ENCODE measurements around the gene ZNF202.

ZNF202 gene

GRCh38 chr11:123707206-123707605 is 34.3 kb downstream of the ZNF202 start:
- no peaks in the 10 kb centered on the region for H4K20me1 ChIP-seq (ENCODE audit: insufficient read depth, low read length)
- no peaks in the 10 kb centered on the region for H3F3A ChIP-seq (ENCODE audit: insufficient read depth, low read length)
- no peaks in the 10 kb centered on the region for H3K9me3 ChIP-seq (ENCODE audit: low read length)
- no peak for TF ChIP-seq EZH2 (IDR thresholded peaks at IDR 0.05; ENCODE audit: borderline replicate concordance, low read length)
- no peak for TF ChIP-seq CTCF (IDR thresholded peaks at IDR 0.05; ENCODE audit: low read length)
- no peaks in the 10 kb centered on the region for H3K79me2 ChIP-seq (ENCODE audit: insufficient read depth, low read length)
- no peak overlapping the region for H2AFZ ChIP-seq (ENCODE audit: low read length)
- H3K4me1 ChIP-seq (ENCODE audit: insufficient read depth, low read length, severe bottlenecking) = no peaks in the 10 kb centered on the region
- no peak overlapping the region for H3K4me2 ChIP-seq (ENCODE audit: low read length)
- H3K9me2 ChIP-seq (ENCODE audit: low read depth, low read length) = no peaks in the 10 kb centered on the region
- H3K36me3 ChIP-seq (ENCODE audit: insufficient read depth, low read length) = no peaks in the 10 kb centered on the region
- no peak overlapping the region for H3K27ac ChIP-seq (ENCODE audit: low read depth, low read length, poor library complexity, severe bottlenecking)
- no peaks in the 10 kb centered on the region for H3K27me3 ChIP-seq (ENCODE audit: insufficient read depth, low read length)
- no peak overlapping the region for H3K9ac ChIP-seq (ENCODE audit: low read length)
- no peak overlapping the region for H3K4me3 ChIP-seq (ENCODE audit: low read depth, low read length, poor library complexity, severe bottlenecking)

- no peaks in the 10 kb centered on the region for H4K20me1 ChIP-seq (ENCODE audit: insufficient read depth, low read length)
- H3K9ac ChIP-seq (ENCODE audit: low read length) = no peak overlapping the region
- no peaks in the 10 kb centered on the region for H3K9me2 ChIP-seq (ENCODE audit: low read depth, low read length)
- no peaks in the 10 kb centered on the region for H3K9me3 ChIP-seq (ENCODE audit: low read length)
- no peaks in the 10 kb centered on the region for H3K27me3 ChIP-seq (ENCODE audit: insufficient read depth, low read length)
- H3F3A ChIP-seq (ENCODE audit: insufficient read depth, low read length) = no peaks in the 10 kb centered on the region
- H2AFZ ChIP-seq (ENCODE audit: low read length) = no peak overlapping the region
- TF ChIP-seq EZH2 (IDR thresholded peaks at IDR 0.05; ENCODE audit: borderline replicate concordance, low read length) = no peak
- TF ChIP-seq CTCF (IDR thresholded peaks at IDR 0.05; ENCODE audit: low read length) = no peak
- H3K27ac ChIP-seq (ENCODE audit: low read depth, low read length, poor library complexity, severe bottlenecking) = no peak overlapping the region
- no peak overlapping the region for H3K4me3 ChIP-seq (ENCODE audit: low read depth, low read length, poor library complexity, severe bottlenecking)
- no peaks in the 10 kb centered on the region for H3K4me1 ChIP-seq (ENCODE audit: insufficient read depth, low read length, severe bottlenecking)
- H3K79me2 ChIP-seq (ENCODE audit: insufficient read depth, low read length) = no peaks in the 10 kb centered on the region
- H3K36me3 ChIP-seq (ENCODE audit: insufficient read depth, low read length) = no peaks in the 10 kb centered on the region
- H3K4me2 ChIP-seq (ENCODE audit: low read length) = no peak overlapping the region
Observed at GRCh38 chr11:123704341-123704740, 37.1 kb downstream of the ZNF202 start.

- no peak overlapping the region for H3K27ac ChIP-seq (ENCODE audit: low read depth, low read length, poor library complexity, severe bottlenecking)
- H4K20me1 ChIP-seq (ENCODE audit: insufficient read depth, low read length) = no peaks in the 10 kb centered on the region
- H3K9ac ChIP-seq (ENCODE audit: low read length) = no peak overlapping the region
- no peaks in the 10 kb centered on the region for H3K79me2 ChIP-seq (ENCODE audit: insufficient read depth, low read length)
- no peaks in the 10 kb centered on the region for H3K9me3 ChIP-seq (ENCODE audit: low read length)
- no peaks in the 10 kb centered on the region for H3K36me3 ChIP-seq (ENCODE audit: insufficient read depth, low read length)
- no peak for TF ChIP-seq EZH2 (IDR thresholded peaks at IDR 0.05; ENCODE audit: borderline replicate concordance, low read length)
- no peak for TF ChIP-seq CTCF (IDR thresholded peaks at IDR 0.05; ENCODE audit: low read length)
- H3K4me3 ChIP-seq (ENCODE audit: low read depth, low read length, poor library complexity, severe bottlenecking) = no peak overlapping the region
- H3F3A ChIP-seq (ENCODE audit: insufficient read depth, low read length) = no peaks in the 10 kb centered on the region
- H3K9me2 ChIP-seq (ENCODE audit: low read depth, low read length) = no peaks in the 10 kb centered on the region
- H3K4me2 ChIP-seq (ENCODE audit: low read length) = no peak overlapping the region
- H3K4me1 ChIP-seq (ENCODE audit: insufficient read depth, low read length, severe bottlenecking) = no peaks in the 10 kb centered on the region
- no peaks in the 10 kb centered on the region for H3K27me3 ChIP-seq (ENCODE audit: insufficient read depth, low read length)
- H2AFZ ChIP-seq (ENCODE audit: low read length) = no peak overlapping the region
Observed at GRCh38 chr11:123702696-123703095, 38.8 kb downstream of the ZNF202 start.
